ENCODE measurements around the gene MYO6.

Gene MYO6

GRCh38 chr6:75850026-75850833, 101.2 kb downstream of the MYO6 start:
- ChIA-PET CTCF (interaction anchor here (0.6 kb wide), 1 partner anchor 16 kb away, joined by 4 read pairs; no protein-coding TSS in a partner anchor), POLR2A (ENCODE audit: low non-redundant PET) (no interaction called here)
- no peak for TF ChIP-seq CTCF (conservative IDR thresholded peaks at IDR 0.05; ENCODE audit: low read depth)
- no peak for DNase-seq (ENCODE audit: low spot score)
- H3K27ac ChIP-seq, result no peak overlapping the region

- no peak for TF ChIP-seq CTCF (conservative IDR thresholded peaks at IDR 0.05; ENCODE audit: low read depth)
- DNase-seq (ENCODE audit: low spot score), result no peak
- ChIA-PET POLR2A (ENCODE audit: low non-redundant PET) (no interaction called here), CTCF (no interaction called here)
- H3K27ac ChIP-seq, result no peak overlapping the region
Measured at GRCh38 chr6:75852721-75853120, 103.7 kb downstream of the MYO6 start.

- H3K27ac ChIP-seq, result no peak overlapping the region
- TF ChIP-seq CTCF (conservative IDR thresholded peaks at IDR 0.05; ENCODE audit: low read depth), result no peak
- POLR2A ChIA-PET (ENCODE audit: low non-redundant PET), result no interaction called here
- DNase-seq (ENCODE audit: low spot score), result no peak
- CTCF ChIA-PET, result no interaction called here
Measured at GRCh38 chr6:75853806-75854205, 104.8 kb downstream of the MYO6 start.

- peak; percentile 16 for DNase-seq (ENCODE audit: low spot score)
- POLR2A ChIA-PET (ENCODE audit: low non-redundant PET), result no interaction called here
Measured at GRCh38 chr6:75855052-75855451, 106.0 kb downstream of the MYO6 start.

GRCh38 chr6:75856902-75857301, 107.9 kb downstream of the MYO6 start:
- ChIA-PET CTCF (no interaction called here), POLR2A (ENCODE audit: low non-redundant PET) (no interaction called here)
- DNase-seq (ENCODE audit: low spot score), result no peak
- no peak overlapping the region for H3K27ac ChIP-seq
- TF ChIP-seq CTCF (conservative IDR thresholded peaks at IDR 0.05; ENCODE audit: low read depth), result no peak

More at GRCh38 chr6:75855052-75855451, 106.0 kb downstream of the MYO6 start:
- no peak overlapping the region for H3K27ac ChIP-seq
- peak; percentile 22; the same call in 1 of the 2 replicates for TF ChIP-seq CTCF (conservative IDR thresholded peaks at IDR 0.05; ENCODE audit: low read depth)
- CTCF ChIA-PET, result interaction anchor here (0.6 to 0.8 kb wide), 2 partner anchors 38 to 84 kb away, joined by 3 read pairs; no protein-coding TSS in a partner anchor

- no peak for TF ChIP-seq CTCF (conservative IDR thresholded peaks at IDR 0.05; ENCODE audit: low read depth)
- no peak overlapping the region for H3K27ac ChIP-seq
- DNase-seq (ENCODE audit: low spot score), result no peak
- CTCF ChIA-PET, result no interaction called here
- POLR2A ChIA-PET (ENCODE audit: low non-redundant PET), result no interaction called here
Measured at GRCh38 chr6:75863001-75863400, 114.0 kb downstream of the MYO6 start.

All from RWPE1 (cell line).